Liver (tissue), 9 donors: ENCODE measurements around the gene TMTC2. TPM values are rescaled to one million over a fixed set of nuclear protein-coding genes. Genes with fewer than 3 reads are reported as not detected.

Source experiments
- DNase-seq: peaks from one replicate; pipeline ENCODE4 v3.0.0-alpha.2; 2017; ENCODE audit warnings: low spot score
- H3K27ac ChIP-seq, 2 donors: one replicate each; pipeline ENCODE4 v1.7.0; 2013; ENCODE audit warnings: inconsistent platforms in 2 of 2, low read length in 2 of 2, control low read depth in 1 of 2, low read depth in 1 of 2, mild to moderate bottlenecking in 1 of 2
- H3K27me3 ChIP-seq, 4 donors: one replicate each; pipeline versions ENCODE4 v1.6.1 to v1.7.0; 2013; ENCODE audit warnings: low read length in 3 of 4, inconsistent platforms in 1 of 4, mild to moderate bottlenecking in 1 of 4, moderate library complexity in 1 of 4; ENCODE audit not compliant: control insufficient read depth in 4 of 4, insufficient read depth in 4 of 4
- H3K36me3 ChIP-seq, 4 donors: one replicate each; pipeline versions ENCODE4 v1.6.1 to v1.7.0; 2013; ENCODE audit warnings: low read length in 3 of 4, mild to moderate bottlenecking in 3 of 4, low read depth in 1 of 4, moderate library complexity in 1 of 4; ENCODE audit not compliant: control insufficient read depth in 4 of 4, insufficient read depth in 3 of 4
- H3K4me1 ChIP-seq, 4 donors: one replicate each; pipeline versions ENCODE4 v1.6.1 to v1.7.0; 2013; ENCODE audit warnings: low read length in 3 of 4, mild to moderate bottlenecking in 3 of 4, moderate library complexity in 1 of 4; ENCODE audit not compliant: control insufficient read depth in 4 of 4, insufficient read depth in 4 of 4
- H3K4me3 ChIP-seq, 3 donors: one replicate each; pipeline versions ENCODE4 v1.6.1 to v1.7.0; 2013; ENCODE audit warnings: low read length in 3 of 3, control low read depth in 1 of 3, low read depth in 1 of 3, mild to moderate bottlenecking in 1 of 3
- H3K9ac ChIP-seq, 2 donors: one replicate each; pipeline ENCODE4 v1.7.0; 2013; ENCODE audit warnings: low read length in 2 of 2, mild to moderate bottlenecking in 2 of 2, moderate library complexity in 2 of 2, control low read depth in 1 of 2, low read depth in 1 of 2
- H3K9me3 ChIP-seq, 4 donors: one replicate each; pipeline versions ENCODE4 v1.6.1 to v1.7.0; 2013; ENCODE audit warnings: low read length in 3 of 4; ENCODE audit not compliant: control insufficient read depth in 4 of 4
- CTCF ChIP-seq: fragments of 150-350 bp; IDR thresholded peaks from 2 replicates; pipeline ENCODE4 v1.5.1; 2017; ENCODE audit warnings: improper control_type of control experiment, low read depth, low read length; ENCODE audit not compliant: missing input control
- FOXA1 ChIP-seq: IDR thresholded peaks from 2 replicates; pipeline ENCODE4 v1.6.1; 2016; ENCODE audit warnings: antibody characterized with exemption
- MAX ChIP-seq: IDR thresholded peaks from 2 replicates; pipeline ENCODE4 v1.6.1; 2016; ENCODE audit warnings: antibody characterized with exemption
- RAD21 ChIP-seq, 2 donors: IDR thresholded peaks; 2 replicates each; pipeline ENCODE4 v1.6.1; 2016; ENCODE audit warnings: antibody characterized with exemption in 2 of 2, mild to moderate bottlenecking in 2 of 2
- REST ChIP-seq: IDR thresholded peaks from 2 replicates; pipeline ENCODE4 v1.6.1; 2016; ENCODE audit warnings: antibody characterized with exemption, mild to moderate bottlenecking
- YY1 ChIP-seq: IDR thresholded peaks from 2 replicates; pipeline ENCODE4 v1.6.1; 2016; ENCODE audit warnings: antibody characterized with exemption, mild to moderate bottlenecking
- ZBTB33 ChIP-seq: IDR thresholded peaks from 2 replicates; pipeline ENCODE4 v1.6.1; 2016; ENCODE audit warnings: antibody characterized with exemption
- WGBS: extraction: QIAGEN DNeasy Blood & Tissue Kit; methylation state at CpG from one replicate; pipeline ENCODE4 v1.1.7; 2013; 5-methylcytosine and 5-hydroxymethylcytosine counted together
- polyA plus RNA-seq, 2 donors: library from polyadenylated mRNA; stranded (reverse) in 1 of 2; unstranded in 1 of 2; fragments of 200-250 nt in 1 of 2; fragments of >200 nt in 1 of 2; fragmentation: Nextera tagmentation in 1 of 2; extraction: Ambion mirVana in 1 of 2; gene quantifications; one replicate each; pipeline versions ENCODE4 v1.2.1 to v1.2.3, GENCODE V29; 2013 to 2015
- total RNA-seq, 2 donors: library from RNA; depleted of rRNA; stranded (reverse); fragments of >200 nt; gene quantifications; one replicate each; pipeline ENCODE4 v1.2.3, GENCODE V29; 2014
- donor health status: healthy.
- donor health status: healthy.
- donor health status: healthy.
- donor health status: healthy.
- donor health status: healthy.

Gene TMTC2
- total and polyA plus RNA-seq, 4 donors: 0.36 to 3.0 (median 0.61) TPM

- WGBS: 92% methylated on average over 5 of the region's 5 CpGs
- H3K27ac ChIP-seq: no peak overlapping the region
- no peaks in the 10 kb centered on the region for H3K4me1 ChIP-seq
- H3K27me3 ChIP-seq: no peaks in the 10 kb centered on the region
- H3K9me3 ChIP-seq: no peaks in the 10 kb centered on the region
- TF ChIP-seq REST (no peak), MAX (no peak), ZBTB33 (no peak), FOXA1 (no peak), YY1 (no peak)
- H3K9ac ChIP-seq: no peak overlapping the region
- no peak overlapping the region for H3K4me3 ChIP-seq
- DNase-seq: no peak
- no peaks in the 10 kb centered on the region for H3K36me3 ChIP-seq
These were observed 362.6 kb downstream of the TMTC2 start for GRCh38 chr12:83049306-83049705.

- Histone ChIP-seq H3K4me3 (no peak overlapping the region), H3K27ac (no peak overlapping the region), H3K36me3 (no peaks in the 10 kb centered on the region), H3K9ac (no peak overlapping the region), H3K9me3 (no peaks in the 10 kb centered on the region), H3K4me1 (no peaks in the 10 kb centered on the region), H3K27me3 (no peaks in the 10 kb centered on the region)
- DNase-seq: no peak
- TF ChIP-seq RAD21 (IDR thresholded peaks at IDR 0.05): no peak
- no peak for TF ChIP-seq CTCF
- no peak for TF ChIP-seq ZBTB33
- 78% methylated on average over 4 of the region's 4 CpGs for WGBS
These were observed 366.3 kb downstream of the TMTC2 start for GRCh38 chr12:83052890-83053541.
